ENCODE results near the gene TFDP1.

- no peak for TF ChIP-seq CTCF (conservative IDR thresholded peaks at IDR 0.05; ENCODE audit: low read length)
- TF ChIP-seq EZH2phosphoT487 (IDR thresholded peaks at IDR 0.05; ENCODE audit: borderline replicate concordance, low read depth, low read length): no peak
Observed at GRCh38 chr13:113536461-113537110, 48.0 kb upstream of the TFDP1 start.
